Liver (tissue), 9 donors: Measurements from ENCODE around the gene ARHGEF16. TPM values are rescaled to one million over a fixed set of nuclear protein-coding genes. Genes with fewer than 3 reads are reported as not detected.

ENCODE experiments used
- DNase-seq: peaks from one replicate; pipeline ENCODE4 v3.0.0-alpha.2; 2017; ENCODE audit warnings: low spot score
- H3K27ac ChIP-seq, 2 donors: one replicate each; pipeline ENCODE4 v1.7.0; 2013; ENCODE audit warnings: inconsistent platforms in 2 of 2, low read length in 2 of 2, control low read depth in 1 of 2, low read depth in 1 of 2, mild to moderate bottlenecking in 1 of 2
- H3K27me3 ChIP-seq, 4 donors: one replicate each; pipeline versions ENCODE4 v1.6.1 to v1.7.0; 2013; ENCODE audit warnings: low read length in 3 of 4, inconsistent platforms in 1 of 4, mild to moderate bottlenecking in 1 of 4, moderate library complexity in 1 of 4; ENCODE audit not compliant: control insufficient read depth in 4 of 4, insufficient read depth in 4 of 4
- H3K36me3 ChIP-seq, 4 donors: one replicate each; pipeline versions ENCODE4 v1.6.1 to v1.7.0; 2013; ENCODE audit warnings: low read length in 3 of 4, mild to moderate bottlenecking in 3 of 4, low read depth in 1 of 4, moderate library complexity in 1 of 4; ENCODE audit not compliant: control insufficient read depth in 4 of 4, insufficient read depth in 3 of 4
- H3K4me1 ChIP-seq, 4 donors: one replicate each; pipeline versions ENCODE4 v1.6.1 to v1.7.0; 2013; ENCODE audit warnings: low read length in 3 of 4, mild to moderate bottlenecking in 3 of 4, moderate library complexity in 1 of 4; ENCODE audit not compliant: control insufficient read depth in 4 of 4, insufficient read depth in 4 of 4
- H3K4me3 ChIP-seq, 3 donors: one replicate each; pipeline versions ENCODE4 v1.6.1 to v1.7.0; 2013; ENCODE audit warnings: low read length in 3 of 3, control low read depth in 1 of 3, low read depth in 1 of 3, mild to moderate bottlenecking in 1 of 3
- H3K9ac ChIP-seq, 2 donors: one replicate each; pipeline ENCODE4 v1.7.0; 2013; ENCODE audit warnings: low read length in 2 of 2, mild to moderate bottlenecking in 2 of 2, moderate library complexity in 2 of 2, control low read depth in 1 of 2, low read depth in 1 of 2
- H3K9me3 ChIP-seq, 4 donors: one replicate each; pipeline versions ENCODE4 v1.6.1 to v1.7.0; 2013; ENCODE audit warnings: low read length in 3 of 4; ENCODE audit not compliant: control insufficient read depth in 4 of 4
- ATF3 ChIP-seq: IDR thresholded peaks from 2 replicates; pipeline ENCODE4 v1.6.1; 2016; ENCODE audit warnings: antibody characterized with exemption
- FOXA1 ChIP-seq: IDR thresholded peaks from 2 replicates; pipeline ENCODE4 v1.6.1; 2016; ENCODE audit warnings: antibody characterized with exemption
- FOXA2 ChIP-seq: IDR thresholded peaks from 2 replicates; pipeline ENCODE4 v1.6.1; 2016; ENCODE audit warnings: antibody characterized with exemption
- GABPA ChIP-seq, 2 donors: IDR thresholded peaks in 1 of 2; conservative IDR thresholded peaks in 1 of 2; 2 replicates each; pipeline ENCODE4 v1.6.1; 2016; ENCODE audit warnings: antibody characterized with exemption in 2 of 2, mild to moderate bottlenecking in 1 of 2, moderate library complexity in 1 of 2
- HNF4G ChIP-seq: IDR thresholded peaks from 2 replicates; pipeline ENCODE4 v1.6.1; 2016; ENCODE audit warnings: antibody characterized with exemption
- JUND ChIP-seq, 2 donors: IDR thresholded peaks; 2 replicates each; pipeline ENCODE4 v1.6.1; 2016; ENCODE audit warnings: antibody characterized with exemption in 2 of 2
- NR2F2 ChIP-seq: IDR thresholded peaks from 2 replicates; pipeline ENCODE4 v1.6.1; 2016; ENCODE audit warnings: antibody characterized with exemption
- RXRA ChIP-seq, 2 donors: IDR thresholded peaks; 2 replicates each; pipeline ENCODE4 v1.6.1; 2017 to 2018; ENCODE audit warnings: antibody characterized with exemption in 2 of 2, mild to moderate bottlenecking in 1 of 2
- SP1 ChIP-seq: IDR thresholded peaks from 2 replicates; pipeline ENCODE4 v1.6.1; 2018; ENCODE audit warnings: antibody characterized with exemption, mild to moderate bottlenecking
- TAF1 ChIP-seq: conservative IDR thresholded peaks from 2 replicates; pipeline ENCODE4 v1.6.1; 2016; ENCODE audit warnings: antibody characterized with exemption, mild to moderate bottlenecking
- YY1 ChIP-seq: IDR thresholded peaks from 2 replicates; pipeline ENCODE4 v1.6.1; 2016; ENCODE audit warnings: antibody characterized with exemption, mild to moderate bottlenecking
- WGBS: extraction: QIAGEN DNeasy Blood & Tissue Kit; methylation state at CpG from one replicate; pipeline ENCODE4 v1.1.7; 2013; 5-methylcytosine and 5-hydroxymethylcytosine counted together
- polyA plus RNA-seq, 2 donors: library from polyadenylated mRNA; stranded (reverse) in 1 of 2; unstranded in 1 of 2; fragments of 200-250 nt in 1 of 2; fragments of >200 nt in 1 of 2; fragmentation: Nextera tagmentation in 1 of 2; extraction: Ambion mirVana in 1 of 2; gene quantifications; one replicate each; pipeline versions ENCODE4 v1.2.1 to v1.2.3, GENCODE V29; 2013 to 2015
- total RNA-seq, 2 donors: library from RNA; depleted of rRNA; stranded (reverse); fragments of >200 nt; gene quantifications; one replicate each; pipeline ENCODE4 v1.2.3, GENCODE V29; 2014
- TF ChIP-seq, protein P1 (sequence below): IDR thresholded peaks from 2 replicates; pipeline ENCODE4 v1.6.1; 2016; ENCODE audit warnings: antibody characterized with exemption
- TF ChIP-seq, protein P2 (sequence below): IDR thresholded peaks from 2 replicates; pipeline ENCODE4 v1.6.1; 2016; ENCODE audit warnings: antibody characterized with exemption
- TF ChIP-seq, protein P3 (sequence below): IDR thresholded peaks from 2 replicates; pipeline ENCODE4 v1.6.1; 2016; ENCODE audit warnings: antibody characterized with exemption, mild to moderate bottlenecking
- donor health status: healthy.
- donor health status: healthy.
- donor health status: healthy.
- donor health status: healthy.
- donor health status: healthy.

The ARHGEF16 gene
- total and polyA plus RNA-seq, 4 donors, result 0.65 to 5.6 (median 2.8) TPM

DNA sequence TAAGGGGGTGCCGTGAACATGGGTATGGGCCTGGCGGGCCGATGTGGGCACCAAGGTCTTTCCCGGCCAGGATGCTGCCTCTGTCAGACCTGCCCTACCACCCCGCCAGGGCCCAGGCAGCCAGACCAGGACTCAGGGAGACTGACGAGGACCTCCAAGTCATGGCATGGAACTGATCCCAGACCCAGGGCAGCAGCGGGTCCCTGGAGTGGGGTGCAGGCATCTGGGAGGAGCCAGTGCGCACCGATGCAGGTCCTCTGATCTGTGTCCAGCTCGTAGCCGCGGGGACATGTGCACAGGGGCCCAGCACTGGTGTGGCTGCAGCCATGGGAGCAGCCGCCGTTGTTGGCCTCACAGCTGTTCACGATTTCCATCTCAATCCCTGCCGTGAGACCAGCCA lies 56.8 kb downstream of the ARHGEF16 start (continued):
- TF ChIP-seq GABPA (IDR thresholded peaks at IDR 0.05 in 1 of 2, conservative IDR thresholded peaks at IDR 0.05 in 1 of 2), result no peak
- no peak for TF ChIP-seq TAF1
- no peak for TF ChIP-seq SP1

DNA sequence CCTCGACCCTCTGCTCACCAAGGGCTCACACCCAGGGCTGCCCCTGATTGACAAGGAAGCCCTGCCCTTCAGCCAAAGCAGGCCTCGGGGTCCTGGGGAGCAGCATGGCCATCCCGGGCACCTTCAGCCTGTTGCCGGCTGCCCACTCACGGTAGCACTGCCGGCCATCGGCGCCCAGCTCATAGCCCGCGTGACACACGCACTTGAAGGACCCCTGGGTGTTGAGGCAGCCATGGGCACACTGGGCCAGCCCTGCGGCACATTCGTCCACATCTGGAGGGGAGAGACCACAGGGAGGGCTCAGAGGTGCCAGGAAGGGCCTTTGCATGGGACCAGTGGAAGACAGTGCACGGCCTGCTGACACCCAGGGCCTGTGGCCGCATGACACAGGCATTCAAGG lies 57.4 kb downstream of the ARHGEF16 start:
- H3K9ac ChIP-seq, result no peak overlapping the region
- no peaks in the 10 kb centered on the region for H3K4me1 ChIP-seq
- WGBS, result 94% methylated on average over 15 of the region's 15 CpGs
- H3K27ac ChIP-seq, result no peak overlapping the region
- TF ChIP-seq, protein P1, sequence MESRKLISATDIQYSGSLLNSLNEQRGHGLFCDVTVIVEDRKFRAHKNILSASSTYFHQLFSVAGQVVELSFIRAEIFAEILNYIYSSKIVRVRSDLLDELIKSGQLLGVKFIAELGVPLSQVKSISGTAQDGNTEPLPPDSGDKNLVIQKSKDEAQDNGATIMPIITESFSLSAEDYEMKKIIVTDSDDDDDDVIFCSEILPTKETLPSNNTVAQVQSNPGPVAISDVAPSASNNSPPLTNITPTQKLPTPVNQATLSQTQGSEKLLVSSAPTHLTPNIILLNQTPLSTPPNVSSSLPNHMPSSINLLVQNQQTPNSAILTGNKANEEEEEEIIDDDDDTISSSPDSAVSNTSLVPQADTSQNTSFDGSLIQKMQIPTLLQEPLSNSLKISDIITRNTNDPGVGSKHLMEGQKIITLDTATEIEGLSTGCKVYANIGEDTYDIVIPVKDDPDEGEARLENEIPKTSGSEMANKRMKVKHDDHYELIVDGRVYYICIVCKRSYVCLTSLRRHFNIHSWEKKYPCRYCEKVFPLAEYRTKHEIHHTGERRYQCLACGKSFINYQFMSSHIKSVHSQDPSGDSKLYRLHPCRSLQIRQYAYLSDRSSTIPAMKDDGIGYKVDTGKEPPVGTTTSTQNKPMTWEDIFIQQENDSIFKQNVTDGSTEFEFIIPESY, result no peak
- no peak for TF ChIP-seq RXRA (IDR thresholded peaks at IDR 0.05)
- TF ChIP-seq FOXA2, result no peak
- TF ChIP-seq, protein P2, sequence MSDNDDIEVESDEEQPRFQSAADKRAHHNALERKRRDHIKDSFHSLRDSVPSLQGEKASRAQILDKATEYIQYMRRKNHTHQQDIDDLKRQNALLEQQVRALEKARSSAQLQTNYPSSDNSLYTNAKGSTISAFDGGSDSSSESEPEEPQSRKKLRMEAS, result no peak
- TF ChIP-seq JUND (IDR thresholded peaks at IDR 0.05), result no peak
- TF ChIP-seq ATF3, result no peak
- no peak for TF ChIP-seq SP1
- TF ChIP-seq TAF1, result no peak
- no peak for TF ChIP-seq NR2F2
- TF ChIP-seq YY1, result no peak
- no peak for TF ChIP-seq HNF4G
- H3K4me3 ChIP-seq, result no peak overlapping the region
- no peaks in the 10 kb centered on the region for H3K27me3 ChIP-seq
- DNase-seq, result no peak
- H3K9me3 ChIP-seq, result no peaks in the 10 kb centered on the region
- H3K36me3 ChIP-seq, result no peaks in the 10 kb centered on the region

DNA sequence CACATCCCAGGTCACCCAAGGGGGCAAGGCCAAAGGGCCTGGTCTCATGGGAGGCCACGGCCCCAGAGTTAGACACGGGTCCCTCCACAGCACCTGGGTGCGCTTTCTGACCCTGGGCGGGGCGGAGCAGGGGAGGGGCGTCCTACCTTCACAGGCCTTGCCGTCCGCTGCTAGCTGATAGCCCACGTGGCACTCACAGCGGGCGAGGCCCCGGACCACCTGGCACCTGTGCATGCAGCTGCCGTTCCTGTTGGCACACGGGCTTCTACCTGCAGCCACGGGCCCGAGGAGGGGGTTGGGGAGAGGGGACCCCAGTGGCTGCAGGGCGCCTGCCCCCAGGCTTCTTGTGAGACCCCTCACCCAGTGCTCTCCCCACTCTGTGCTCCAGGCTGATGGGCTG lies 59.9 kb downstream of the ARHGEF16 start:
- Histone ChIP-seq H3K9me3 (no peaks in the 10 kb centered on the region), H3K27me3 (no peaks in the 10 kb centered on the region), H3K9ac (no peak overlapping the region), H3K4me3 (no peak overlapping the region), H3K36me3 (no peaks in the 10 kb centered on the region), H3K27ac (no peak overlapping the region), H3K4me1 (no peaks in the 10 kb centered on the region)
- DNase-seq, result no peak
- WGBS, result 86% methylated on average over 17 of the region's 17 CpGs
- TF ChIP-seq ATF3, result no peak
- no peak for TF ChIP-seq RXRA (IDR thresholded peaks at IDR 0.05)
- TF ChIP-seq FOXA2, result no peak
- TF ChIP-seq SP1, result no peak
- no peak for TF ChIP-seq HNF4G
- TF ChIP-seq, protein P3, sequence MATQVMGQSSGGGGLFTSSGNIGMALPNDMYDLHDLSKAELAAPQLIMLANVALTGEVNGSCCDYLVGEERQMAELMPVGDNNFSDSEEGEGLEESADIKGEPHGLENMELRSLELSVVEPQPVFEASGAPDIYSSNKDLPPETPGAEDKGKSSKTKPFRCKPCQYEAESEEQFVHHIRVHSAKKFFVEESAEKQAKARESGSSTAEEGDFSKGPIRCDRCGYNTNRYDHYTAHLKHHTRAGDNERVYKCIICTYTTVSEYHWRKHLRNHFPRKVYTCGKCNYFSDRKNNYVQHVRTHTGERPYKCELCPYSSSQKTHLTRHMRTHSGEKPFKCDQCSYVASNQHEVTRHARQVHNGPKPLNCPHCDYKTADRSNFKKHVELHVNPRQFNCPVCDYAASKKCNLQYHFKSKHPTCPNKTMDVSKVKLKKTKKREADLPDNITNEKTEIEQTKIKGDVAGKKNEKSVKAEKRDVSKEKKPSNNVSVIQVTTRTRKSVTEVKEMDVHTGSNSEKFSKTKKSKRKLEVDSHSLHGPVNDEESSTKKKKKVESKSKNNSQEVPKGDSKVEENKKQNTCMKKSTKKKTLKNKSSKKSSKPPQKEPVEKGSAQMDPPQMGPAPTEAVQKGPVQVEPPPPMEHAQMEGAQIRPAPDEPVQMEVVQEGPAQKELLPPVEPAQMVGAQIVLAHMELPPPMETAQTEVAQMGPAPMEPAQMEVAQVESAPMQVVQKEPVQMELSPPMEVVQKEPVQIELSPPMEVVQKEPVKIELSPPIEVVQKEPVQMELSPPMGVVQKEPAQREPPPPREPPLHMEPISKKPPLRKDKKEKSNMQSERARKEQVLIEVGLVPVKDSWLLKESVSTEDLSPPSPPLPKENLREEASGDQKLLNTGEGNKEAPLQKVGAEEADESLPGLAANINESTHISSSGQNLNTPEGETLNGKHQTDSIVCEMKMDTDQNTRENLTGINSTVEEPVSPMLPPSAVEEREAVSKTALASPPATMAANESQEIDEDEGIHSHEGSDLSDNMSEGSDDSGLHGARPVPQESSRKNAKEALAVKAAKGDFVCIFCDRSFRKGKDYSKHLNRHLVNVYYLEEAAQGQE, result no peak
- TF ChIP-seq FOXA1, result no peak
- TF ChIP-seq, protein P1, result no peak
- TF ChIP-seq, protein P2, result no peak
- TF ChIP-seq GABPA (IDR thresholded peaks at IDR 0.05 in 1 of 2, conservative IDR thresholded peaks at IDR 0.05 in 1 of 2), result no peak
- TF ChIP-seq JUND (IDR thresholded peaks at IDR 0.05), result no peak
- no peak for TF ChIP-seq NR2F2
- no peak for TF ChIP-seq YY1
